GM12865 (cell line): ENCODE measurements around the gene ACAN.
A peak's percentile ranks its signal among the peaks of the same experiment; 100 is the strongest.
"Not testable (repeated sequence)": the region's sequence is repeated elsewhere in the genome, so short reads cannot be mapped to it uniquely, and the experiment has no call there.

ENCODE experiments used
- DNase-seq: peaks from one replicate; pipeline ENCODE4 v3.0.0; 2010; ENCODE audit warnings: low read depth
- H3K4me3 ChIP-seq: 2 replicates; pipeline ENCODE4 v1.5.1; 2011; ENCODE audit warnings: mild to moderate bottlenecking, low read depth, low read length, control low read depth
- TF ChIP-seq, protein P1 (sequence below): IDR thresholded peaks from 2 replicates; pipeline ENCODE4 v1.5.1; 2011; ENCODE audit warnings: low read length, control low read depth, low read depth, inconsistent platforms; ENCODE audit not compliant: insufficient read depth; ENCODE audit errors: missing control alignments

Gene ACAN

DNA sequence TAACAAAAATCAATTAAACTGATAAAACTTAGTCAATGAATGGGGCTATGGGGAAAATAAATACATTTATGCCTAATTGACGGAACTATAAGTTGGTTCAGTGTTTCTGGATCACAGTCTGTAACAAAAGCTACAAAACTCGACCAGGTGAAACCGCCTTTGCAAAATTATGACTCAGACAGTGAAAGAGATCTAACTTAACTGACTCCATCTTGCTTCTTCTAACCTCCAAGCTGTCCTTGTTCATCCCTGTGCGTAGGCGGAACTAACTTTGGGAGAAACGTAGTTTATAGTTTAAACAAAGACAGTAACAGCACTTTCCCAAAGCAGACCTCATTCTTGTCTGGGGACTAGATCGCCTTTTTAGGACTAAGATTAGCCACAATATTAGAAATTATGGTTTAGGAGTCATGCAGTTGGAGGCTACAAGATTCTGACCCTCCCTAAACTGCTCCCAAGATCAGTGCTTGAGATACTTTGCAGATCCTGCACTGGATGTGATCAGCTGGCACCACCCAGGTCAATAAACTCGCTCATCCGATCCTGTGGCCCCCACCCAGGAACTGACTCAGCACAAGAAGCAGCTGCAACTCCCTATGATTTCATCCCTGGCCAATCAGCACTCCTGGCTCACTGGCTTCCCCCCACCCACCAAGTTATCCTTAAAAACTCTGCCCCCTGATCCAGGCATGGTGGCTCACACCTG is 117.1 kb downstream of the ACAN start:
- no peak for DNase-seq
- H3K4me3 ChIP-seq = no peak overlapping the region
- TF ChIP-seq, protein P1, sequence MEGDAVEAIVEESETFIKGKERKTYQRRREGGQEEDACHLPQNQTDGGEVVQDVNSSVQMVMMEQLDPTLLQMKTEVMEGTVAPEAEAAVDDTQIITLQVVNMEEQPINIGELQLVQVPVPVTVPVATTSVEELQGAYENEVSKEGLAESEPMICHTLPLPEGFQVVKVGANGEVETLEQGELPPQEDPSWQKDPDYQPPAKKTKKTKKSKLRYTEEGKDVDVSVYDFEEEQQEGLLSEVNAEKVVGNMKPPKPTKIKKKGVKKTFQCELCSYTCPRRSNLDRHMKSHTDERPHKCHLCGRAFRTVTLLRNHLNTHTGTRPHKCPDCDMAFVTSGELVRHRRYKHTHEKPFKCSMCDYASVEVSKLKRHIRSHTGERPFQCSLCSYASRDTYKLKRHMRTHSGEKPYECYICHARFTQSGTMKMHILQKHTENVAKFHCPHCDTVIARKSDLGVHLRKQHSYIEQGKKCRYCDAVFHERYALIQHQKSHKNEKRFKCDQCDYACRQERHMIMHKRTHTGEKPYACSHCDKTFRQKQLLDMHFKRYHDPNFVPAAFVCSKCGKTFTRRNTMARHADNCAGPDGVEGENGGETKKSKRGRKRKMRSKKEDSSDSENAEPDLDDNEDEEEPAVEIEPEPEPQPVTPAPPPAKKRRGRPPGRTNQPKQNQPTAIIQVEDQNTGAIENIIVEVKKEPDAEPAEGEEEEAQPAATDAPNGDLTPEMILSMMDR = no peak

DNA sequence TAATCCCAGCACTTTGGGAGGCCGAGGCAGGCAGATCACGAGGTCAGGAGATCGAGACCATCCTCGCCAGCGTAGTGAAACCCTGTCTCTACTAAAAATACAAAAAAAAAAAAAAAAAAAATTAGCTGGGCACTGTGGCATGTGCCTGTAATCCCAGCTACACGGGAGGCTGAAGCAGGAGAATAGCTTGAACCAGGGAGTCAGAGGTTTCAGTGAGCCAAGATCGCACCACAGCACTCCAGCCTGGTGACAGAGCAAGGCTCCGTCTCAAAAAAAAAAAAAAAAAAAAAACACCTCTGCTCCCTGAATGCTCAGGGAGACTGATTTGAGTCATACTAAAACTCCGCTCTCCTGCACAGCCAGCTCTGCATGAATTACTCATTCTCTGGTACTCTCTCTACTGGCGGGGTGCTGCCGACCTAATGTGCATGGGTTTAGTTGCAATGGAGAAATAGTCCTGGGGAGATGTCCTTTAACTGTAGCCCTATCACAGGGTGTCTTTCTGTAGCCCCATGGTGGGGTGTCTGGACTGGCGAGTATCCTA is 117.7 kb downstream of the ACAN start:
- H3K4me3 ChIP-seq = not testable (repeated sequence)
- peak; percentile 71 for DNase-seq
